HepG2 (cell line): ENCODE results near the gene PMEL. TPM values are rescaled to one million over a fixed set of nuclear protein-coding genes. Genes with fewer than 3 reads are reported as not detected.
A peak's percentile ranks its signal among the peaks of the same experiment; 100 is the strongest.
"Not testable (repeated sequence)": the region's sequence is repeated elsewhere in the genome, so short reads cannot be mapped to it uniquely, and the experiment has no call there.

ENCODE experiments used
- ATAC-seq: fragments of 200-7000 bp; cut with Tn5 transposase; 3 replicates; pipeline ENCODE4 v1.9.1; 2020; ENCODE audit warnings: mild to moderate bottlenecking, moderate library complexity
- BruUV-seq: library from RNA; stranded (reverse); fragments of 400-500 nt; replicated peaks from 2 replicates; lab custom pipeline; 2021; lab: Mats Ljungman, UMichigan
- CTCF ChIA-PET: fragments of 300-600 bp; formaldehyde crosslinking; extraction: SDS; loops from one replicate; lab custom pipeline; 2021; ENCODE audit warnings: low total read pairs, inconsistent platforms, low intra/inter-chr PET ratio; lab: Yijun Ruan, JAX
- POLR2A ChIA-PET: fragments of 350-600 bp; sonication (Branson Sonifier 250); formaldehyde crosslinking; loops from one replicate; lab custom pipeline; 2020; ENCODE audit warnings: antibody characterized with exemption, inconsistent platforms; lab: Yijun Ruan, JAX
- DNase-seq: peaks from one replicate; pipeline ENCODE4 v3.0.0-alpha.2; 2015; ENCODE audit warnings: low spot score
- FAIRE-seq: peaks from 3 replicates; lab custom pipeline; 2011; peaks lifted over from hg19 to GRCh38; lab: Jason Lieb, UNC
- H2AFZ ChIP-seq: one replicate; pipeline ENCODE4 v1.6.1; 2011; ENCODE audit warnings: low read length, inconsistent platforms
- H3K27ac ChIP-seq: fragments of 300-600 bp; 3 replicates; pipeline ENCODE4 v1.8.0; 2011; ENCODE audit warnings: mixed run types, mild to moderate bottlenecking, mixed read lengths, low read length, inconsistent platforms; ENCODE audit not compliant: insufficient read depth; ENCODE audit errors: extremely low read length
- H3K27me3 ChIP-seq, 2 experiments: fragments of 200-600 bp in 1 of 2; 2 replicates in 1 of 2; 3 replicates in 1 of 2; pipeline versions ENCODE4 v1.6.0 to v1.8.0; 2011; ENCODE audit warnings: low read length in 2 of 2, mild to moderate bottlenecking in 2 of 2, moderate library complexity in 2 of 2, inconsistent platforms in 1 of 2; ENCODE audit not compliant: insufficient read depth in 2 of 2, control insufficient read depth in 1 of 2
- H3K36me3 ChIP-seq, 2 experiments: fragments of 200-600 bp in 1 of 2; replicated peaks in 1 of 2; 2 replicates in 1 of 2; 3 replicates in 1 of 2; pipeline versions ENCODE4 v1.5.1 to v1.8.0; 2011; ENCODE audit warnings: low read length in 2 of 2, inconsistent platforms in 1 of 2; ENCODE audit not compliant: insufficient read depth in 2 of 2, control insufficient read depth in 1 of 2
- H3K4me1 ChIP-seq: 2 replicates; pipeline ENCODE4 v1.5.1; 2012; ENCODE audit warnings: low read length, inconsistent platforms; ENCODE audit not compliant: insufficient read depth
- H3K4me2 ChIP-seq: 2 replicates; pipeline ENCODE4 v1.6.0; 2011; ENCODE audit warnings: low read depth, low read length, inconsistent platforms
- H3K4me3 ChIP-seq, 3 experiments: fragments of 200-600 bp in 1 of 3; sonication (generic), shearing (Covaris generic) in 1 of 3; replicated peaks in 1 of 3; 2 replicates each; pipeline ENCODE4 v1.5.1; 2011 to 2016; ENCODE audit warnings: low read length in 3 of 3, inconsistent platforms in 2 of 3, low read depth in 2 of 3, mild to moderate bottlenecking in 2 of 3, control low read depth in 1 of 3, mixed read lengths in 1 of 3; ENCODE audit not compliant: insufficient read depth in 1 of 3
- H3K79me2 ChIP-seq: one replicate; pipeline ENCODE4 v1.6.1; 2011; ENCODE audit warnings: low read length, inconsistent platforms; ENCODE audit not compliant: insufficient read depth
- H3K9ac ChIP-seq: 2 replicates; pipeline ENCODE4 v1.6.0; 2011; ENCODE audit warnings: mild to moderate bottlenecking, low read depth, low read length, inconsistent platforms; ENCODE audit not compliant: insufficient read depth
- H3K9me3 ChIP-seq: 2 replicates; pipeline ENCODE4 v1.5.1; 2012; ENCODE audit warnings: mild to moderate bottlenecking, low read length
- H4K20me1 ChIP-seq: 2 replicates; pipeline ENCODE4 v1.6.0; 2011; ENCODE audit warnings: inconsistent platforms, mild to moderate bottlenecking, low read length, moderate library complexity; ENCODE audit not compliant: insufficient read depth
- ATF7-NPFF ChIP-seq: sonication (generic); formaldehyde crosslinking; IDR thresholded peaks from 2 replicates; pipeline ENCODE4 v1.8.1; 2023; ENCODE audit warnings: mild to moderate bottlenecking, low read depth, missing genetic modification reagents, moderate library complexity
- FOSL2 ChIP-seq: sonication (generic); formaldehyde crosslinking; IDR thresholded peaks from 2 replicates; pipeline ENCODE4 v1.4.0; 2020; ENCODE audit warnings: missing genetic modification reagents
- JUNB ChIP-seq: sonication (generic); formaldehyde crosslinking; IDR thresholded peaks from 2 replicates; pipeline ENCODE4 v1.8.0; 2022; ENCODE audit warnings: missing genetic modification reagents, mild to moderate bottlenecking, borderline replicate concordance
- MEF2D ChIP-seq: sonication (generic); formaldehyde crosslinking; IDR thresholded peaks from 2 replicates; pipeline ENCODE4 v1.5.1; 2020; ENCODE audit warnings: mild to moderate bottlenecking, missing genetic modification reagents
- MYC ChIP-seq: sonication (generic); formaldehyde crosslinking; IDR thresholded peaks from 2 replicates; pipeline ENCODE4 v1.9.0; 2021; ENCODE audit warnings: missing genetic modification reagents, borderline replicate concordance
- NR2F2 ChIP-seq: IDR thresholded peaks from 2 replicates; pipeline ENCODE4 v1.6.1; 2012; ENCODE audit warnings: low read depth, inconsistent platforms, borderline replicate concordance
- SMYD3 ChIP-seq: sonication (generic); formaldehyde crosslinking; IDR thresholded peaks from 2 replicates; pipeline ENCODE4 v1.8.1; 2023; ENCODE audit warnings: mild to moderate bottlenecking, missing genetic modification reagents
- TOPORS ChIP-seq: sonication (generic); formaldehyde crosslinking; IDR thresholded peaks from 2 replicates; pipeline ENCODE4 v1.8.0; 2023; ENCODE audit warnings: mild to moderate bottlenecking, missing genetic modification reagents
- ZNF556 ChIP-seq: sonication (generic); formaldehyde crosslinking; IDR thresholded peaks from 2 replicates; pipeline ENCODE4 v1.4.0; 2020; ENCODE audit warnings: mild to moderate bottlenecking, missing genetic modification reagents, borderline replicate concordance
- whole genome bisulfite sequencing: methylation state at CpG from one replicate; pipeline ENCODE4 v1.1.6; 2017; ENCODE audit warnings: low lambda C conversion rate; 5-methylcytosine and 5-hydroxymethylcytosine counted together
- in situ Hi-C: cut with HindIII; loops from 2 replicates; pipeline ENCODE4 v1.10.0; 2017; ENCODE audit warnings: low pct_unique_long_range_greater_than_20kb; ENCODE audit not compliant: extremely low pct_ligation_motif_present
- intact Hi-C: fragments of 100-400 bp; cut with micrococcal nuclease; formaldehyde crosslinking; loops from one replicate; pipeline ENCODE4 v1.10.0; 2022; ENCODE audit not compliant: unreplicated experiment
- polyA plus RNA-seq, 8 experiments: library from polyadenylated mRNA; depleted of rRNA in 3 of 8; stranded (reverse) in 7 of 8; unstranded in 1 of 8; fragments of >200 nt; fragmentation: Illumina TruSeq in 4 of 8; extraction: Trizol in 4 of 8; gene quantifications; 2 replicates each; pipeline versions ENCODE4 v1.2.1 to v1.2.3, GENCODE V29; 2011 to 2016; ENCODE audit warnings: low read depth in 4 of 8, missing spikeins in 1 of 8, mixed read lengths in 1 of 8; ENCODE audit not compliant: insufficient read depth in 1 of 8
- total RNA-seq, 5 experiments: library from RNA; depleted of rRNA; stranded (reverse); fragments of >200 nt; fragmentation: Illumina TruSeq; extraction: Trizol; gene quantifications; 2 replicates each; pipeline ENCODE4 v1.2.3, GENCODE V29; 2016; ENCODE audit warnings: low read depth in 1 of 5
- TF ChIP-seq, protein P1 (sequence below): sonication (generic); formaldehyde crosslinking; IDR thresholded peaks from 2 replicates; pipeline ENCODE4 v1.5.0; 2020; ENCODE audit warnings: mild to moderate bottlenecking, missing genetic modification reagents

Gene PMEL
- total and polyA plus RNA-seq, 2 of the 13 experiments (the other 11 are each of a cell fraction or from before 2014, with no cell fraction given), result 0.49 to 3.3 TPM

GRCh38 chr12:55922126-55922525 lies 43.7 kb downstream of the PMEL start:
- 91% methylated on average over 3 of the region's 3 CpGs for WGBS
- intact Hi-C loops (no loop called here), in situ Hi-C loops (no loop called here)
- H3K36me3 ChIP-seq, result peaks cover 0 to 14% of the 10 kb centered on the region in 2 experiments; a peak in 3 of 5 replicates
- H3K79me2 ChIP-seq, result peaks cover 83% of the 10 kb centered on the region
- H3K9me3 ChIP-seq, result no peaks in the 10 kb centered on the region
- H4K20me1 ChIP-seq, result peaks cover 15% of the 10 kb centered on the region
- CTCF ChIA-PET, result no interaction called here
- H3K4me1 ChIP-seq, result peaks cover 55% of the 10 kb centered on the region
- no peak for FAIRE-seq
- 0 out of 2 replicates have a peak overlapping the region, but pooled peaks have one; percentile 15 for H3K4me2 ChIP-seq
- H3K9ac ChIP-seq, result no peak overlapping the region
- no peaks in the 10 kb centered on the region; a peak in 1 of 5 replicates for H3K27me3 ChIP-seq
- DNase-seq, result no peak
- H3K27ac ChIP-seq, result no peak overlapping the region
- H3K4me3 ChIP-seq, result no peak overlapping the region
- ATAC-seq, result no peak
- TF ChIP-seq SMYD3 (CRISPR knock-in tag) (no peak), MEF2D (CRISPR knock-in tag) (no peak), NR2F2 (no peak), TOPORS (CRISPR knock-in tag) (no peak), MYC (CRISPR knock-in tag) (no peak), ATF7-NPFF (CRISPR knock-in tag) (no peak), ZNF556 (CRISPR knock-in tag) (no peak), JUNB (CRISPR knock-in tag) (no peak)
- TF ChIP-seq, all 625 proteins: peak for 0
- POLR2A ChIA-PET, result interaction anchor here (0.6 to 1.4 kb wide), 2 partner anchors 15 to 104 kb away, joined by 3 to 4 read pairs; partner anchors contain the start of genes ORMDL2 and SARNP
- H2AFZ ChIP-seq, result no peak overlapping the region
- BruUV-seq, result no TSS peak

DNA sequence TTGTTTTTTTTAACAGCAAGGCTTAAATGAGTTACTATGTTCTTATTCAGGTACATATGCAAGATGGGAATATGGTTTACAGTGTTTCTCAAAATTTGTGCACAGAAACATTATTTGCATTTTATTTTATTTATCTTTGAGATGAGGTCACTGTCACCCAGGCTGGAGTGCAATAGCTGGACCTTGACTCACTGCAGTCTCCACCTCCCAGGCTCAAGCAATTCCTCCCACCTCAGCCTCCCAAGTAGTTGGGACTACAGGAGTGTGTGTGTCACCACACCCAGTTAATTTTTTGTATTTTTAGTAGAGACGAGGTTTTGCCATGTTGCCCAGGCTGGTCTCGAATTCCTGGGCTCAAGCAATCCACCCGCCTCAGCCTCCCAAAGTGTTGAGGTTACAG lies 46.8 kb downstream of the PMEL start:
- TF ChIP-seq FOSL2 (CRISPR knock-in tag), result peak; percentile 63
- TF ChIP-seq, protein P1, sequence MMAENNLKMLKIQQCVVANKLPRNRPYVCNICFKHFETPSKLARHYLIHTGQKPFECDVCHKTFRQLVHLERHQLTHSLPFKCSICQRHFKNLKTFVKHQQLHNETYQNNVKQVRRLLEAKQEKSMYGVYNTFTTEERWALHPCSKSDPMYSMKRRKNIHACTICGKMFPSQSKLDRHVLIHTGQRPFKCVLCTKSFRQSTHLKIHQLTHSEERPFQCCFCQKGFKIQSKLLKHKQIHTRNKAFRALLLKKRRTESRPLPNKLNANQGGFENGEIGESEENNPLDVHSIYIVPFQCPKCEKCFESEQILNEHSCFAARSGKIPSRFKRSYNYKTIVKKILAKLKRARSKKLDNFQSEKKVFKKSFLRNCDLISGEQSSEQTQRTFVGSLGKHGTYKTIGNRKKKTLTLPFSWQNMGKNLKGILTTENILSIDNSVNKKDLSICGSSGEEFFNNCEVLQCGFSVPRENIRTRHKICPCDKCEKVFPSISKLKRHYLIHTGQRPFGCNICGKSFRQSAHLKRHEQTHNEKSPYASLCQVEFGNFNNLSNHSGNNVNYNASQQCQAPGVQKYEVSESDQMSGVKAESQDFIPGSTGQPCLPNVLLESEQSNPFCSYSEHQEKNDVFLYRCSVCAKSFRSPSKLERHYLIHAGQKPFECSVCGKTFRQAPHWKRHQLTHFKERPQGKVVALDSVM (CRISPR knock-in tag), result peak; percentile 68
- H3K27me3 ChIP-seq, H2AFZ ChIP-seq, in situ Hi-C loops, intact Hi-C loops, H3K9me3 ChIP-seq, H3K27ac ChIP-seq, H3K9ac ChIP-seq, H3K4me2 ChIP-seq, BruUV-seq, FAIRE-seq, H3K4me3 ChIP-seq, CTCF ChIA-PET: not testable (repeated sequence)
- WGBS, result 86% methylated on average over 3 of the region's 3 CpGs
- H3K36me3 ChIP-seq, result peaks cover 0 to 29% of the 10 kb centered on the region in 2 experiments; a peak in 4 of 5 replicates
- POLR2A ChIA-PET, result interaction anchor here (0.6 to 0.8 kb wide), 2 partner anchors 9 to 89 kb away, joined by 3 to 4 read pairs; partner anchors contain the start of genes DNAJC14 and PYM1
- ATAC-seq (peak; percentile 64; the same call in 2 of the 3 replicates), DNase-seq (peak; percentile 40)
- peaks cover 77% of the 10 kb centered on the region for H3K79me2 ChIP-seq
- H3K4me1 ChIP-seq, result peaks cover 48% of the 10 kb centered on the region
- H4K20me1 ChIP-seq, result peaks cover 10% of the 10 kb centered on the region; the same call in 1 of the 2 replicates
